Vagina (tissue), 2 donors: ENCODE results near the gene MAN2A2. TPM values are rescaled to one million over a fixed set of nuclear protein-coding genes. Genes with fewer than 3 reads are reported as not detected.

Experiments used
- DNase-seq, 2 donors: peaks; one replicate each; pipeline ENCODE4 v3.0.0-alpha.2; 2017; ENCODE audit errors: extremely low spot score in 2 of 2
- H3K27ac ChIP-seq: fragments of 200-600 bp; sonication (generic); one replicate; pipeline ENCODE4 v1.5.1; 2019
- H3K27me3 ChIP-seq: fragments of 200-600 bp; sonication (generic); one replicate; pipeline ENCODE4 v1.5.1; 2019
- H3K36me3 ChIP-seq, 2 donors: fragments of 200-600 bp; sonication (generic); one replicate each; pipeline ENCODE4 v1.5.1; 2017 to 2019
- H3K4me1 ChIP-seq: fragments of 200-600 bp; sonication (generic); one replicate; pipeline ENCODE4 v1.5.1; 2019
- H3K4me3 ChIP-seq, 2 donors: fragments of 200-600 bp; sonication (generic); 1 replicate in 1 of 2; 2 replicates in 1 of 2; pipeline ENCODE4 v1.5.1; 2016 to 2019
- H3K9me3 ChIP-seq: fragments of 200-600 bp; sonication (generic); one replicate; pipeline ENCODE4 v1.5.1; 2019
- CTCF ChIP-seq, 3 experiments: fragments of 450-650 bp in 2 of 3; fragments of 200-600 bp in 1 of 3; sonication (generic) in 1 of 3; IDR thresholded peaks; one replicate each; pipeline ENCODE4 v1.5.1; 2017 to 2019; ENCODE audit warnings: antibody characterized with exemption in 3 of 3, mild to moderate bottlenecking in 2 of 3, moderate library complexity in 2 of 3
- POLR2A ChIP-seq, 2 donors: fragments of 450-650 bp; IDR thresholded peaks; one replicate each; pipeline ENCODE4 v1.6.1; 2017; ENCODE audit warnings: antibody characterized with exemption in 2 of 2, mild to moderate bottlenecking in 2 of 2, moderate library complexity in 2 of 2
- POLR2AphosphoS5 ChIP-seq, 2 donors: sonication (generic); formaldehyde crosslinking; IDR thresholded peaks; one replicate each; pipeline ENCODE4 v1.9.0; 2017; ENCODE audit warnings: antibody characterized with exemption in 2 of 2, mild to moderate bottlenecking in 2 of 2, low read depth in 1 of 2; ENCODE audit not compliant: insufficient read depth in 1 of 2
- intact Hi-C: fragments of 100-400 bp; cut with DNase I; formaldehyde crosslinking; loops from one replicate; pipeline ENCODE4 v1.15.1; 2023
- total RNA-seq: library from RNA; depleted of rRNA; stranded (reverse); fragments of >200 nt; gene quantifications from one replicate; pipeline ENCODE4 v1.2.3, GENCODE V29; 2016

The MAN2A2 gene
- total RNA-seq, 1 donor from 2014 or later, result 46.7 TPM

GRCh38 chr15:90875549-90875981 is 27.5 kb upstream of the MAN2A2 start:
- TF ChIP-seq POLR2AphosphoS5 (IDR thresholded peaks at IDR 0.05; ENCODE audit: insufficient read depth in 1 of 2, low read depth in 1 of 2) (no peak), POLR2A (IDR thresholded peaks at IDR 0.05) (no peak)
- intact Hi-C loops, result no loop called here
- no peaks in the 10 kb centered on the region for H3K27me3 ChIP-seq
- H3K4me1 ChIP-seq, result peaks cover 29% of the 10 kb centered on the region
- H3K27ac ChIP-seq, result no peak overlapping the region
- H3K9me3 ChIP-seq, result no peaks in the 10 kb centered on the region
- DNase-seq, result no peak
- no peak overlapping the region for H3K4me3 ChIP-seq
- peaks cover 0 to 49% of the 10 kb centered on the region in 2 donors for H3K36me3 ChIP-seq

GRCh38 chr15:90876046-90876445 is 27.1 kb upstream of the MAN2A2 start:
- H3K4me3 ChIP-seq, result no peak overlapping the region
- no peak overlapping the region for H3K27ac ChIP-seq
- no peaks in the 10 kb centered on the region for H3K9me3 ChIP-seq
- TF ChIP-seq CTCF (IDR thresholded peaks at IDR 0.05) (no peak), POLR2A (IDR thresholded peaks at IDR 0.05) (no peak), POLR2AphosphoS5 (IDR thresholded peaks at IDR 0.05; ENCODE audit: insufficient read depth in 1 of 2, low read depth in 1 of 2) (no peak)
- H3K27me3 ChIP-seq, result no peaks in the 10 kb centered on the region
- intact Hi-C loops, result no loop called here
- peaks cover 0 to 54% of the 10 kb centered on the region in 2 donors for H3K36me3 ChIP-seq
- DNase-seq, result no peak
- H3K4me1 ChIP-seq, result peaks cover 24% of the 10 kb centered on the region

DNA sequence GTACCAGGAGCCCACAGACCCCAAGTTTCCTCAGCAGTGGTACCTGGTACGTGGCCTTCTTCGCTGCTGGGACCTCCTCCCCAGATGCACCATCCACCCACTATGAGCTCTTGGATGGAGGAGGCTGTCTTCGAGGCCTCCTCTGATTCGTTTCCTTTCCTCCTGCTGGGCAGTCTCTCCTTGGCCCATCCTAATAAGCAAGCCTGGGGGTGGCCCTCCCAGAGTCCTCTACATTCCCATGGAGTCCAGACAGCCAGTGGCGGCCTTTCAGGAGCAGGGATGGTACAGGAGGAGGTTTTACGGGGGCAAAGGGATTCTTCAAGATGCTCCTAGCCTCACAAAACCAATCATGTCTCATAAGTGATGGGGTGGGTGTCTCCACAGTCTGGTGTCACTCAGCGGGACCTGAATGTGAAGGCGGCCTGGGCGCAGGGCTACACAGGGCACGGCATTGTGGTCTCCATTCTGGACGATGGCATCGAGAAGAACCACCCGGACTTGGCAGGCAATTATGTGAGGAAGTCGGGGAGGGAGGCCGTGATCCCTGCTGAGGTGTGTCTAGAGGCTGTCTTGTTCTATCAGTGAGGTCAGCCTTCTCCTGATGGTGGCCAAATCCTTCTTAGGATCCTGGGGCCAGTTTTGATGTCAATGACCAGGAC is 26.5 kb upstream of the MAN2A2 start:
- TF ChIP-seq CTCF (IDR thresholded peaks at IDR 0.05) (no peak), POLR2AphosphoS5 (IDR thresholded peaks at IDR 0.05; ENCODE audit: insufficient read depth in 1 of 2, low read depth in 1 of 2) (no peak), POLR2A (IDR thresholded peaks at IDR 0.05) (no peak)
- intact Hi-C loops, result no loop called here
- H3K4me1 ChIP-seq, result peaks cover 24% of the 10 kb centered on the region

GRCh38 chr15:90877315-90877714 is 25.8 kb upstream of the MAN2A2 start:
- DNase-seq, result no peak
- peaks cover 0 to 65% of the 10 kb centered on the region in 2 donors for H3K36me3 ChIP-seq

More for the DNA sequence above, 26.5 kb upstream of the MAN2A2 start:
- Histone ChIP-seq H3K27me3 (no peaks in the 10 kb centered on the region), H3K4me3 (no peak overlapping the region), H3K9me3 (no peaks in the 10 kb centered on the region), H3K27ac (no peak overlapping the region), H3K36me3 (peaks cover 0 to 60% of the 10 kb centered on the region in 2 donors)
- no peak for DNase-seq

DNA sequence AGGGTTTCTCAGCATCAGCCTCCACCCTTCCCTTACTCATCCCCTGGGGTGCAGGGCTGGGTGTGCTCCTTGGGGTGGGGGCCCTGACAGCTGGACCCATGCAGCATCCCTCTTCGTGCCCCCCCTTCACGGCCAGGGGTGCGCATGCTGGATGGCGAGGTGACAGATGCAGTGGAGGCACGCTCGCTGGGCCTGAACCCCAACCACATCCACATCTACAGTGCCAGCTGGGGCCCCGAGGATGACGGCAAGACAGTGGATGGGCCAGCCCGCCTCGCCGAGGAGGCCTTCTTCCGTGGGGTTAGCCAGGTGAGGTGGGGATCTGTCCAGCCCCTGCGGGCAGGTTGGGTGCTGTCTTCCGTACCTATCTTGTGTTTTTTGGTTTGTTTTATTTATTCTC is 25.1 kb upstream of the MAN2A2 start:
- peaks cover 0 to 65% of the 10 kb centered on the region in 2 donors for H3K36me3 ChIP-seq
- DNase-seq, result no peak
- no peak overlapping the region for H3K4me3 ChIP-seq
- no peaks in the 10 kb centered on the region for H3K9me3 ChIP-seq
- intact Hi-C loops, result no loop called here
- TF ChIP-seq CTCF (IDR thresholded peaks at IDR 0.05) (no peak), POLR2A (IDR thresholded peaks at IDR 0.05) (no peak), POLR2AphosphoS5 (IDR thresholded peaks at IDR 0.05; ENCODE audit: insufficient read depth in 1 of 2, low read depth in 1 of 2) (no peak)
- H3K27me3 ChIP-seq, result no peaks in the 10 kb centered on the region
- peaks cover 15% of the 10 kb centered on the region for H3K4me1 ChIP-seq
- H3K27ac ChIP-seq, result no peak overlapping the region

More at GRCh38 chr15:90877315-90877714, 25.8 kb upstream of the MAN2A2 start:
- Histone ChIP-seq H3K4me1 (peaks cover 22% of the 10 kb centered on the region), H3K4me3 (no peak overlapping the region), H3K27me3 (no peaks in the 10 kb centered on the region), H3K27ac (no peak overlapping the region), H3K9me3 (no peaks in the 10 kb centered on the region)
- no peak for TF ChIP-seq POLR2A (IDR thresholded peaks at IDR 0.05)
- no peak for TF ChIP-seq CTCF (IDR thresholded peaks at IDR 0.05)
- TF ChIP-seq POLR2AphosphoS5 (IDR thresholded peaks at IDR 0.05; ENCODE audit: insufficient read depth in 1 of 2, low read depth in 1 of 2), result no peak
- intact Hi-C loops, result no loop called here
